Suprapubic skin (tissue), 4 donors: ENCODE measurements around the gene BCAS2. TPM values are rescaled to one million over a fixed set of nuclear protein-coding genes. Genes with fewer than 3 reads are reported as not detected.

Experiments
- DNase-seq, 2 donors: peaks; one replicate each; pipeline ENCODE4 v3.0.0-alpha.2; 2019; ENCODE audit warnings: low spot score in 2 of 2
- H3K27ac ChIP-seq: fragments of 200-600 bp; sonication (generic); one replicate; pipeline ENCODE4 v1.5.1; 2019
- H3K27me3 ChIP-seq: fragments of 200-600 bp; sonication (generic); one replicate; pipeline ENCODE4 v1.5.1; 2019
- H3K36me3 ChIP-seq: fragments of 200-600 bp; sonication (generic); one replicate; pipeline ENCODE4 v1.5.1; 2019
- H3K4me1 ChIP-seq: fragments of 200-600 bp; sonication (generic); one replicate; pipeline ENCODE4 v1.5.1; 2019
- H3K4me3 ChIP-seq: fragments of 200-600 bp; sonication (generic); one replicate; pipeline ENCODE4 v1.5.1; 2019; ENCODE audit warnings: mild to moderate bottlenecking
- H3K9me3 ChIP-seq: fragments of 200-600 bp; sonication (generic); one replicate; pipeline ENCODE4 v1.5.1; 2019
- EP300 ChIP-seq: sonication (generic); formaldehyde crosslinking; IDR thresholded peaks from one replicate; pipeline ENCODE4 v1.6.1; 2017; ENCODE audit warnings: antibody characterized with exemption
- POLR2A ChIP-seq, 2 donors: fragments of 450-650 bp; IDR thresholded peaks; one replicate each; pipeline ENCODE4 v1.6.1; 2017; ENCODE audit warnings: antibody characterized with exemption in 2 of 2, mild to moderate bottlenecking in 2 of 2, moderate library complexity in 2 of 2
- POLR2AphosphoS5 ChIP-seq, 3 donors: sonication (generic); formaldehyde crosslinking; IDR thresholded peaks; one replicate each; pipeline ENCODE4 v1.6.1; 2017; ENCODE audit warnings: antibody characterized with exemption in 3 of 3
- WGBS: methylation state at CpG from one replicate; pipeline ENCODE4 v1.1.5; 2018; 5-methylcytosine and 5-hydroxymethylcytosine counted together
- total RNA-seq, 4 donors: library from RNA; depleted of rRNA; stranded (reverse); fragments of >200 nt; gene quantifications; one replicate each; pipeline ENCODE4 v1.1.0, GENCODE V29; 2016
- TF ChIP-seq, protein P1 (sequence below), 2 donors: fragments of 200-600 bp in 1 of 2; fragments of 450-650 bp in 1 of 2; sonication (generic) in 1 of 2; IDR thresholded peaks; one replicate each; pipeline ENCODE4 v1.5.1; 2016 to 2019; ENCODE audit warnings: antibody characterized with exemption in 2 of 2, mild to moderate bottlenecking in 1 of 2, moderate library complexity in 1 of 2

The BCAS2 gene
- total RNA-seq, 4 donors from 2014 or later: 30.6 to 43.4 (median 36.0) TPM

DNA sequence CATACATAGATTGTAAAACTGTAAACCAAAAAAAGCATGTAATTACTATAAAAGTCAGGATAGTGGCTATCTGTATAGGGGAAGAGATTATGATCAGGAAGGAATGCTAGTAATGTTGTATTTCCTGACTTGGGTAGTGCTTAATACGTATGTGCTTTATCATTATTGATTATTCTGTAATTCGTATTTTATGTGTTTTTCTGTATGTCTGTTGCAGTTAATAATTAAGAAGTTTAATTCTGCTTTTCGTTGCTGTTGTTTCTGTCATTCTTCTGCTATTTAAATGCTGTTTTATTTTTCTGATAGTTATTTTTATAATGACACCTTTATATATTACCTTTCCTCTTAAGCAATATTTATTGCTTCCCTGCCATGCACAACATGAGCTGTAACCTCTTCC, 41.1 kb downstream of the BCAS2 start:
- no peak overlapping the region for H3K4me3 ChIP-seq
- no peak overlapping the region for H3K27ac ChIP-seq
- DNase-seq: no peak
- H3K36me3 ChIP-seq: no peaks in the 10 kb centered on the region
- H3K27me3 ChIP-seq: no peaks in the 10 kb centered on the region
- WGBS: 33% methylated on average over 3 of the region's 3 CpGs
- no peaks in the 10 kb centered on the region for H3K9me3 ChIP-seq
- no peaks in the 10 kb centered on the region for H3K4me1 ChIP-seq
- TF ChIP-seq POLR2A (IDR thresholded peaks at IDR 0.05): no peak
- TF ChIP-seq POLR2AphosphoS5 (IDR thresholded peaks at IDR 0.05): no peak
- TF ChIP-seq, protein P1, sequence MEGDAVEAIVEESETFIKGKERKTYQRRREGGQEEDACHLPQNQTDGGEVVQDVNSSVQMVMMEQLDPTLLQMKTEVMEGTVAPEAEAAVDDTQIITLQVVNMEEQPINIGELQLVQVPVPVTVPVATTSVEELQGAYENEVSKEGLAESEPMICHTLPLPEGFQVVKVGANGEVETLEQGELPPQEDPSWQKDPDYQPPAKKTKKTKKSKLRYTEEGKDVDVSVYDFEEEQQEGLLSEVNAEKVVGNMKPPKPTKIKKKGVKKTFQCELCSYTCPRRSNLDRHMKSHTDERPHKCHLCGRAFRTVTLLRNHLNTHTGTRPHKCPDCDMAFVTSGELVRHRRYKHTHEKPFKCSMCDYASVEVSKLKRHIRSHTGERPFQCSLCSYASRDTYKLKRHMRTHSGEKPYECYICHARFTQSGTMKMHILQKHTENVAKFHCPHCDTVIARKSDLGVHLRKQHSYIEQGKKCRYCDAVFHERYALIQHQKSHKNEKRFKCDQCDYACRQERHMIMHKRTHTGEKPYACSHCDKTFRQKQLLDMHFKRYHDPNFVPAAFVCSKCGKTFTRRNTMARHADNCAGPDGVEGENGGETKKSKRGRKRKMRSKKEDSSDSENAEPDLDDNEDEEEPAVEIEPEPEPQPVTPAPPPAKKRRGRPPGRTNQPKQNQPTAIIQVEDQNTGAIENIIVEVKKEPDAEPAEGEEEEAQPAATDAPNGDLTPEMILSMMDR (IDR thresholded peaks at IDR 0.05): no peak

DNA sequence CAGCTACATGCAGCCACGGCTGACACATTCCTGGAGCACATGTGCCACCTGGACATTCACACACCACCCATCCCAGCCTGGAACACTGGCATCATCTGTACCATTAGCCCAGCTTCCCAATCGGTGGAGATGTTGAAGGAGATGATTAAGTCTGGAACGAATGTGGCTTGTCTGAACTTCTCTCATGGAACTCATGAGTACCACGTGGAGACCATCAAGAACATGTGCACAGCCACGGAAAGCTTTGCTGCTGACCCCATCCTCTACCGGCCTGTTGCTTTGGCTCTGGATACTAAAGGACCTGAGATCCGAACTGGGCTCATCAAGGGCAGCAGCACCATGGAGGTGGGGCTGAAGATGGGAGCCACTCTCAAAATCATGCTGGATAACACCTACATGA, 45.4 kb downstream of the BCAS2 start:
- WGBS: 84% methylated on average over 5 of the region's 7 CpGs
- H3K27ac ChIP-seq: no peak overlapping the region

DNA sequence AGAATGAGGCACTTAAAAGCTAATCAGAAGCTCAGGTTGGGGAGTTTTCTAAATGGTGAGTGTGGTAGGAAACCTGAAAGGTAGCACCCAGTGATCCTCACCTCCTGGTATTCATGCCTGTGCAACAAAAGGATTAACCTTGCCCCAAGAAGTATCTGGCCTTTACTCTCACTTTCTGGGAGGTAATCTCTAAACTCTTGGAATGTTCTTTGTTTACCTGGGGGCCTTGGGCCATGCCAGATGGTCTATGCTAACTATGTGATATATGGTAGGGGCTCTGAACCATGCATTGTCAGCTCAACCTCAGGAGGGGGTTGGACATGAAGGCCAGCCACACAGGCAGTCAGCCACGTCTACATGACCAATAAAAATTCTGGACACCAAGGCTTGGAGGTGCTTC, 46.0 kb downstream of the BCAS2 start:
- no peak for DNase-seq
- 50% methylated on average over 1 of the region's 1 CpG for WGBS
- Histone ChIP-seq H3K36me3 (no peaks in the 10 kb centered on the region), H3K4me1 (no peaks in the 10 kb centered on the region), H3K9me3 (no peaks in the 10 kb centered on the region), H3K4me3 (no peak overlapping the region), H3K27ac (no peak overlapping the region), H3K27me3 (no peaks in the 10 kb centered on the region)
- TF ChIP-seq EP300: no peak
- TF ChIP-seq POLR2AphosphoS5 (IDR thresholded peaks at IDR 0.05): no peak
- TF ChIP-seq, protein P1 (IDR thresholded peaks at IDR 0.05): no peak
- no peak for TF ChIP-seq POLR2A (IDR thresholded peaks at IDR 0.05)

More for the DNA sequence above, 45.4 kb downstream of the BCAS2 start:
- no peaks in the 10 kb centered on the region for H3K9me3 ChIP-seq
- no peaks in the 10 kb centered on the region for H3K36me3 ChIP-seq
- DNase-seq: no peak
- no peaks in the 10 kb centered on the region for H3K4me1 ChIP-seq
- no peaks in the 10 kb centered on the region for H3K27me3 ChIP-seq
- no peak overlapping the region for H3K4me3 ChIP-seq
- TF ChIP-seq POLR2A (IDR thresholded peaks at IDR 0.05) (no peak), POLR2AphosphoS5 (IDR thresholded peaks at IDR 0.05) (no peak), EP300 (no peak)
- TF ChIP-seq, protein P1 (IDR thresholded peaks at IDR 0.05): no peak

DNA sequence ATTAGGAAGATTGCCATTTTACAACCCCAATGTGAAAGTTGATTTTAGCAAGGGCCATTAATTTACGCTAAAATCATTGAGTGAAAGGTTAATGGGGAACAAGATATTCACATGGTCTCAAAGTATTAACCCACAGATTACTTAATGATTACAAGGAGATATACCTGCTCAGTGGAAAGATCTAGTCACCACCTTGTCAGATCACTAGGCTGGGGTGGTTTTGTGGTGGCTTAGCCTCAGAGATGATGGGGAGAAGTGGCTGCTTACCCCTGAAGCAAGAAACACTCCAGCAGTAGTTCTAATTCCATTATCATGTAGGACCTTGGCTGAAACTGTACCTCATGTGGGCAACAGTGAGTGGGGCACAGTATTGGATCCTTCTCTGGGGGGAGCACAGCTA, 50.3 kb downstream of the BCAS2 start:
- 53% methylated on average over 1 of the region's 1 CpG for WGBS
- Histone ChIP-seq H3K9me3 (no peaks in the 10 kb centered on the region), H3K36me3 (no peaks in the 10 kb centered on the region), H3K4me3 (no peak overlapping the region), H3K27me3 (no peaks in the 10 kb centered on the region), H3K4me1 (no peaks in the 10 kb centered on the region), H3K27ac (no peak overlapping the region)
- no peak for TF ChIP-seq POLR2A (IDR thresholded peaks at IDR 0.05)
- TF ChIP-seq, protein P1 (IDR thresholded peaks at IDR 0.05): no peak
- no peak for TF ChIP-seq POLR2AphosphoS5 (IDR thresholded peaks at IDR 0.05)
- no peak for TF ChIP-seq EP300
- DNase-seq: no peak

DNA sequence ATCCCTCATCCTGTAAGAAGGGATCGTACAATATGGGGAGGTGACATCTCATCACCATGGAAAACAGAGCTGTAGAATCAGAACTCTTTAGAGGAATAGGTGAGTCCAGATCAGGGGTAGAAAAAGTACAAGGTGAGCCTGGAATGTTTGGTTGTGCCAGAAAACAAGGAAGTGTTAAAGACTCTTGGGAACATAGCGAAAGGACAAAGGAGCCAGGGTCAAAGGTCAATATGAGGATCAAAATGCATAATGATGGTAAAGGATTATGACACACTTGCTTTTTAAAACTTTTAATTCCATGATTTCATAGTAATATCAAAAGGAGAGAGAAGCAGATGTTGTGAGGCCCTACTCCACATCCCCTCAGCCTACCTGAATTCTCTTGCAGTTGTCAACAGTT, 51.2 kb downstream of the BCAS2 start:
- no peaks in the 10 kb centered on the region for H3K27me3 ChIP-seq
- H3K9me3 ChIP-seq: no peaks in the 10 kb centered on the region
- TF ChIP-seq, protein P1 (IDR thresholded peaks at IDR 0.05): no peak
- no peak for TF ChIP-seq EP300
- no peak for TF ChIP-seq POLR2AphosphoS5 (IDR thresholded peaks at IDR 0.05)
- no peak for TF ChIP-seq POLR2A (IDR thresholded peaks at IDR 0.05)
- H3K4me3 ChIP-seq: no peak overlapping the region
- H3K27ac ChIP-seq: no peak overlapping the region
- H3K4me1 ChIP-seq: no peaks in the 10 kb centered on the region
- 95% methylated on average over 2 of the region's 2 CpGs for WGBS
- DNase-seq: no peak
- H3K36me3 ChIP-seq: no peaks in the 10 kb centered on the region
